BLaER1 (cell line): Measurements from ENCODE around the gene KRT81.

ENCODE experiments used
- H3K27ac ChIP-seq: shearing (Covaris generic); formaldehyde crosslinking; 2 replicates; pipeline ENCODE4 v1.8.1; 2022
- H3K27me3 ChIP-seq: shearing (Covaris generic); formaldehyde crosslinking; 2 replicates; pipeline ENCODE4 v1.8.1; 2022
- H3K36me3 ChIP-seq: shearing (Covaris generic); formaldehyde crosslinking; 2 replicates; pipeline ENCODE4 v1.8.1; 2022
- H3K4me1 ChIP-seq: shearing (Covaris generic); formaldehyde crosslinking; 2 replicates; pipeline ENCODE4 v1.8.1; 2022
- H3K4me2 ChIP-seq: shearing (Covaris generic); formaldehyde crosslinking; 2 replicates; pipeline ENCODE4 v1.8.1; 2022
- H3K4me3 ChIP-seq: shearing (Covaris generic); formaldehyde crosslinking; 2 replicates; pipeline ENCODE4 v1.8.1; 2022
- H3K9ac ChIP-seq: shearing (Covaris generic); formaldehyde crosslinking; 2 replicates; pipeline ENCODE4 v1.8.1; 2022
- H3K9me3 ChIP-seq: shearing (Covaris generic); formaldehyde crosslinking; 2 replicates; pipeline ENCODE4 v1.8.1; 2022
- H4K20me1 ChIP-seq: shearing (Covaris generic); formaldehyde crosslinking; 2 replicates; pipeline ENCODE4 v1.8.1; 2022
- Cebpa-rat ChIP-seq: shearing (Covaris generic); IDR thresholded peaks from 2 replicates; pipeline ENCODE4 v1.8.1; 2022

KRT81 gene

DNA sequence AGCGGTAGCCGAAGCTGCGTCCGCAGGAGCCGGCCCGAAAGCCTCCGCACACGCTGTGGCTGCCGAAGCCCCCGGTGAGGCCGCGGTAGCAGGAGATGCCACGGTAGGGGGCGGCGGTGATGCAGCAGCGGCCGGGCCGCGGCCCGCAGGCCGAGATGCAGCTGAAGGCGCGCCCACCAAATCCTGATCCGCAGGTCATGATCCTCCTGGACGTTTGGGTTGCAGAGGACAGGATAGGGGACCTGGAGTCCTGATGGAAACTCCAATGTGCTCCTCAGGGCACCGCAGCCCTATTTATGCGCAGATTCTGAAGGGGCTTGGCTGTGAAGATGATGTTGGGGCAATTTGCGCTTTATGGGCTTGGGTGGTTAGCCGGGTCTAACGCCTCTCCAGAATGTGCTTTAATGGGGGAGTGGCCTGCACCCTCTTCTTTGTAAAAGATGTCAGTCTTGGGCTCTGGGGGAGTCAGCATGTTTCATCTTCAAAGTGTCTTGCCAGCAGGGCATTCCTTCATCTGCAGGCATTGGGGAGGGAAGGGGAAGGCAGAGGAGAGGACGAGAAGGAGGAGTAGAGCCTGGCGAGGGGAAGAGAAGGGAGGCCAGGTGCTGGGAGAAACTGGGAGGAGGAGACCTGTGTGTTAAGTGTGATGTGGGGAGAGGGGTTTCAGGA is at the start of gene KRT81:
Gene KRT81, minus strand, starts transcription at position 268 of the 669 bp plus-strand sequence. Its CDS starts 69 bp downstream, at position 199.
- peaks cover 10% of the 10 kb centered on the region for H3K4me1 ChIP-seq
- H3K9me3 ChIP-seq, result no peaks in the 10 kb centered on the region
- no peak for TF ChIP-seq Cebpa-rat
- H3K36me3 ChIP-seq, result no peaks in the 10 kb centered on the region
- H3K27ac ChIP-seq, result no peak within 1 kb of the TSS
- no peak within 1 kb of the TSS for H3K4me2 ChIP-seq
- H4K20me1 ChIP-seq, result no peaks in the 10 kb centered on the region
- no peaks in the 10 kb centered on the region for H3K27me3 ChIP-seq
- no peak within 1 kb of the TSS for H3K4me3 ChIP-seq
- H3K9ac ChIP-seq, result no peak within 1 kb of the TSS

DNA sequence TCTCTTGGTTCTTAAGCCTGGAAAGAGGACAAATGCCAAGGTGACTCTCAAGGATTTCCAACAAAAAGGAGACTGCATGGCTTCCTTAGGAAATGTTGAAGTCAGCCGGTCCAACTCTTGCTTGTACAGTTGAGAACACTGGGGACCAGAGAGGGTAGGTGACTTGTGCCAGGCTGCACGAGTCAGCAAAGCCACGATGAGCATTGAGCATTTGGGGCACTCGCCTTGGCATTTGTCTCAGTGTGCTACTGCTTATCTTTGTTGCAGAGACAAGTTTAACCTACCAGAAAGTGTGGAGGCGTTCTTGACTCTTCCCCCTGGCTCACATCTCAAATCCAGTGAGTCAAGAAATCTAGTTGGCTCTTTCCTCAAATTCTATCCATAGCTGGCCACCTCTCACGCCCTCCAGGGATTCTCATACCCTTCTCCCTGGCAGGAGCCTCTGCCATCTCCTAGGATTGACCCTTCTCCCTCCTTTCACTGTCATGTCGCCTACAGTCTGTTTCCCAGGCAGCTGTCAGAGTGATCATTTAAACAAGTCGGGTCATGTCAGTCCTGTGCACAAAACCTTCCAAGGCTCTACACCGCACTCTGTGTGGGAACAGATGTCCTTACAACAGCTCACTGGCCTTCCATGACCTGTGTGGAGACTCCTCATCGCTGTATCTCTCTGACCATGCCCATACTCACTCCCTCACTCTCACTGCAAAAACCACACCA is 47.1 kb upstream of the KRT81 start:
- TF ChIP-seq Cebpa-rat, result no peak
- no peaks in the 10 kb centered on the region for H3K4me1 ChIP-seq
- no peak overlapping the region for H3K9ac ChIP-seq
- H3K27me3 ChIP-seq, result no peaks in the 10 kb centered on the region
- H3K9me3 ChIP-seq, result peaks cover 17% of the 10 kb centered on the region
- no peaks in the 10 kb centered on the region for H3K36me3 ChIP-seq
- no peak overlapping the region for H3K27ac ChIP-seq
- H3K4me2 ChIP-seq, result no peak overlapping the region
- H3K4me3 ChIP-seq, result no peak overlapping the region
- H4K20me1 ChIP-seq, result no peaks in the 10 kb centered on the region

DNA sequence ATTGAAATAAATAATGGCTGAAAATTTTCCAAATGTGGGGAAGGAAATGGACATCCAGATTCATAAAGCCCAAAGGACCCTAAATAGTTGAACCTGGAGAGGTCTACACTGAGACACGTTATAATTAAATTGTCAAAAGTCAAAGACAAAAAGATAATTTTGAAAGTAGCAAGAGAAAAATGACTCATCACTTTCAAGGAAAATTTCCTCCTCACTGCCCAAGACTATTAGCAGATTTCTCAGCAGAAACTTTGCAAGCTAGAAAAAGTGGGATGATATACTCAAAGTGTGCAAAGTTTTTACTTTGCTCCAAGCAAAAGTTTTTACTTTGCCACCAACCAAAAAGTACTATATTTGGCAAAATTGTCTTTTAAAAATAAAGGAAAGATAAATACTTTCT is 45.7 kb upstream of the KRT81 start:
- Histone ChIP-seq H4K20me1 (no peaks in the 10 kb centered on the region), H3K9me3 (peaks cover 16% of the 10 kb centered on the region), H3K4me1 (no peaks in the 10 kb centered on the region), H3K9ac (no peak overlapping the region), H3K4me3 (no peak overlapping the region), H3K36me3 (no peaks in the 10 kb centered on the region), H3K27ac (no peak overlapping the region), H3K27me3 (no peaks in the 10 kb centered on the region), H3K4me2 (no peak overlapping the region)
- TF ChIP-seq Cebpa-rat, result no peak

DNA sequence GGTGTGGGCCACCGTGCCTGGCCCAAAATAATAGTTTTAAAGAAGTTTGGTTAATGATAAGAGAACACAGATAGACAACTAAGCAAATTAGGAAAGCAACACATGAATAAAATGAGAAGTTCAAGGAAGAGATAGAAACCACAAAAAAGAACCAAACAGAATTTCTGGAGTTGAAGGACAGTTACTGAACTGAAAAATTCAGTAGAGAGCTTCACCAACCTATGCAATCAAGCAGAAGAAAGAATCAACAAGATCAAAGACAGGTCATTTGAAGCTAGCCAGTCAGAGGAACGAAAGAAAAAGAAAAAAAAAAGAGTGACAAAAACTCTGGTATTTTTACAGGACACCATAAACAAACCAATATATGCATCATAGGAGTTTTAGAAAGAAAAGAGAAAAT is 45.3 kb upstream of the KRT81 start:
- H4K20me1 ChIP-seq, result no peaks in the 10 kb centered on the region
- no peak overlapping the region for H3K27ac ChIP-seq
- H3K4me3 ChIP-seq, result no peak overlapping the region
- no peaks in the 10 kb centered on the region for H3K27me3 ChIP-seq
- no peak overlapping the region for H3K4me2 ChIP-seq
- H3K36me3 ChIP-seq, result no peaks in the 10 kb centered on the region
- peaks cover 16% of the 10 kb centered on the region for H3K9me3 ChIP-seq
- TF ChIP-seq Cebpa-rat, result no peak
- no peaks in the 10 kb centered on the region for H3K4me1 ChIP-seq
- H3K9ac ChIP-seq, result no peak overlapping the region

DNA sequence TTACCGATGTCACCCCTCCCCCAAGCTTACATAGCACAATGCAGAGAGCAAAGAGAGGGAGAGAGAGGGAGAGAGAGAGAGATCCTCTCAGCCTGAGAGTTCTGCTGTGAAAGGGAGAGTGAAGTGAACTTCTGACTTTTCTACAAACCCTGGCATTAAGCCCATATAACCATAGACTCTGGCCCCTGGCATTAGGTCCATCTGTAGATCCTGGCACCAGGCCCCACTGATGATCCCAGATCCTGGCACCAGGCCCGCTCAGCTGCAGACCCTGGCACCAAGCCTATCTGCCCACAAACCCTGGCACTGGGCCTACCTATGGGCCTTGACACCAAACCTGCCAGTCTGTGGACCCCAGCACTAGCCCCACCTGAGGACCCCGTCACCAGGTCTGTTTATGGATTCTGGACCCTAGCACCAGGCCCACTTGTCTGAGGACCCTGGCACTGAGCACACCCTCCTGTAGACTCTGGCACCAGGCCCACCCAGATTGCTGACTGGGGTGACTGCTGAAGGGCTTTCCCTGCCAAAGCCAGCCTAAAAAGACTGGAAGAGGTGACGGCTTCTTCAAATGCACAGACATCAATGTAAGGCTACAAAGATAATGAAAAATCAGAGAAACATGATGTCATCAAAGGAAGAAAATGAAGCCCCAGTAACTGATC is 44.4 kb upstream of the KRT81 start:
- no peaks in the 10 kb centered on the region for H3K4me1 ChIP-seq
- no peak overlapping the region for H3K4me3 ChIP-seq
- H3K4me2 ChIP-seq, result no peak overlapping the region
- no peak overlapping the region for H3K27ac ChIP-seq
- peaks cover 16% of the 10 kb centered on the region for H3K9me3 ChIP-seq
- H4K20me1 ChIP-seq, result no peaks in the 10 kb centered on the region
- H3K9ac ChIP-seq, result no peak overlapping the region
- H3K36me3 ChIP-seq, result no peaks in the 10 kb centered on the region
- TF ChIP-seq Cebpa-rat, result no peak
- no peaks in the 10 kb centered on the region for H3K27me3 ChIP-seq

DNA sequence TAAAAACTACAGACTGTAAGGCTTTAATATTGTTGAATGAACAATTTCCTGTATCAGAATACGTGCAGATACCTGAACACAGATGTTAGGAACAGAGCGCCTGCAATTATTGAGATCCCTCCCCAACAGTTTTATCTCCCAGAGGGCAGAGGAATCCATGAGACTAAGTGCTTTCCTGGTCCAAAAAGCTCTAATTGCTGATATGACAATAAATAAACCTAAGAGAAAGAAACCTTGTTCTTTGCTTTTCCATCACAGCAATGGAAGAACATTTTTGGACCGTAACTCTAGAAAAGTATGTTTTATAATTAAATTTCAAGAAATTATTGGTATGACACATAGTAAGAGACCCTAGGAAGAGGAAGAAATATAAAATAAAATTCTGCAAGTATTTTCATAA is 42.9 kb upstream of the KRT81 start:
- H4K20me1 ChIP-seq, result no peaks in the 10 kb centered on the region
- H3K36me3 ChIP-seq, result no peaks in the 10 kb centered on the region
- TF ChIP-seq Cebpa-rat, result no peak
- peaks cover 16% of the 10 kb centered on the region for H3K9me3 ChIP-seq
- no peak overlapping the region for H3K4me2 ChIP-seq
- H3K4me3 ChIP-seq, result no peak overlapping the region
- no peak overlapping the region for H3K27ac ChIP-seq
- H3K9ac ChIP-seq, result no peak overlapping the region
- H3K27me3 ChIP-seq, result no peaks in the 10 kb centered on the region
- H3K4me1 ChIP-seq, result no peaks in the 10 kb centered on the region

DNA sequence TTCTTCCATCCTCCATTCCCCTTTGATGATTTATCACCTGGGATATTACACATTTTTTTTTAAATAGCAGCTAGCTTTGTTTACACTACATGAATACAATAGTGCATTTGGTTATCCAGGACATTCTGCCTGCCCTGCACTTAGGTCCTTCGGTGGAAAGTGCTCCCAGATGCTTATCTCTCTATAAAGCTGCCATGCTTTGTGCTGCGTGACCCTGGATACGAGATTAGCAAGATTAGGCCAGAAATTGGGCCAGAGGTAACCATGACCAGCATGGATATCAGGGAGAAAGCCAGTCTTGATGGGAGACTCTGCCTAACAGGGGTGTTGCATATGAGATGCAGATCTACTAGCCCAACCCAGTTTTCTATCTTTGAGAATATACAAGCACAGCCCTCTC is 42.0 kb upstream of the KRT81 start:
- Histone ChIP-seq H3K4me3 (no peak overlapping the region), H3K4me1 (no peaks in the 10 kb centered on the region), H4K20me1 (no peaks in the 10 kb centered on the region), H3K4me2 (no peak overlapping the region), H3K27me3 (no peaks in the 10 kb centered on the region), H3K36me3 (no peaks in the 10 kb centered on the region), H3K9me3 (peaks cover 16% of the 10 kb centered on the region), H3K9ac (no peak overlapping the region), H3K27ac (no peak overlapping the region)
- TF ChIP-seq Cebpa-rat, result no peak

DNA sequence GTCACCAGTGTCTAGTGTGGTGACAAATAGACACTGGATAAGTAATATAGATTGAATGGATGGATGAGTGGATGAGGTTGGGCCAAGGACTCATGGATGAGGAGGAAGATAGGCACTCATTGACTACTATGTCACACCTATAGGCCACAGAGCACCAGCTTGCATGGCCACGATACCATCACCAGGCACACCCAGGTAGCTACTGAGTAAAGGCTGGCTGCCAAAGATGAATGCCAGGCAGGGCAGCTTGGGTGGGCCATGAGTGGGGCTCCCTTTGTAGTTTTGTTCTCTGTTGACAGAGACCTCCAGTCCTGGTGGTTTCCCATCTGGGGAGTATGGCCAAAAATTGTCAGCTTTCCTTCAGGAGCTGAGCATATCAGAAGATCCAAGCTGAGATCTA is 41.0 kb upstream of the KRT81 start:
- Histone ChIP-seq H3K9ac (no peak overlapping the region), H3K27me3 (no peaks in the 10 kb centered on the region), H3K4me2 (no peak overlapping the region), H3K4me1 (no peaks in the 10 kb centered on the region), H3K4me3 (no peak overlapping the region), H3K9me3 (peaks cover 16% of the 10 kb centered on the region), H4K20me1 (no peaks in the 10 kb centered on the region), H3K27ac (no peak overlapping the region), H3K36me3 (no peaks in the 10 kb centered on the region)
- TF ChIP-seq Cebpa-rat, result no peak

DNA sequence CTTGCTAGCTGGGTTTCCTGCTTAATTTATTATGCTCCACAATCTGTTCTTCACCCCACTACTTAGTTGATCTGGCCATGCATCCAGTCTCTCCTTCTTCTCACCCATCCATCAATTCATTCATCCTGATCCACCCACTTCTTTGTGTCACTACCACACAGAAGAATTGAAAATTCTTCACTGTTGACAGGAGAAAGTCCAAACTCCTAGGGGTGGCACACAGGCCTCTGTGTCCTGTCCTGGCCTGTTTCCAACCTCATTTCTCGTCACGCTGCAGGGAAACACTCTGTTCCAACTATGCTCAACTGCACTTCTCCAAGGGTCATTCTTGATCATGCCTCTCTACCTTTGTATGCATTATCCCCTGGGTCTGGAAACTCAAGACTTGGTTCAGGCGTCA is 40.5 kb upstream of the KRT81 start:
- TF ChIP-seq Cebpa-rat, result no peak
- Histone ChIP-seq H3K4me2 (no peak overlapping the region), H4K20me1 (no peaks in the 10 kb centered on the region), H3K27ac (no peak overlapping the region), H3K9me3 (peaks cover 11% of the 10 kb centered on the region), H3K9ac (no peak overlapping the region), H3K4me1 (no peaks in the 10 kb centered on the region), H3K27me3 (no peaks in the 10 kb centered on the region), H3K36me3 (no peaks in the 10 kb centered on the region), H3K4me3 (no peak overlapping the region)

DNA sequence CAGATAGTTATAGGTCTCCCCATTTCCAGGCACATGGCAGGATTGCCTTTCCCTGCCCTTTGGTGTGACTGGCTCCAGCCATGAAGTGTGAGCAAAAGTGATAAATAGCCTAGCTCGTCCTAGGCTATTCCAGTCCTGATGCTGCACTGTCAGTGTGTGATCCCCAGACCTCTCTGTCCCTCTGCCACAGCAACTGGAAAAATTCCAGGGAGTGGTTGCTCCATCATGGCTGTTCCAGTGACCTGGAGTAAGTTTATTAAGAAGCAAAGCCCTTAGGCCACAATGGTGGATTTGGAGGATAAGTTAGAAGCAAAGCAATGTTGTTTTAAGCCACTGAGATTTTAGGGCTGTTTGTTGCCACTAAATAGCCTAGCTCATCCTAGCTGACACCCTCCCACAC is 39.7 kb upstream of the KRT81 start:
- Histone ChIP-seq H3K36me3 (no peaks in the 10 kb centered on the region), H3K27ac (no peak overlapping the region), H3K9ac (no peak overlapping the region), H3K9me3 (peaks cover 7% of the 10 kb centered on the region), H3K4me1 (no peaks in the 10 kb centered on the region), H3K27me3 (no peaks in the 10 kb centered on the region), H3K4me3 (no peak overlapping the region), H4K20me1 (no peaks in the 10 kb centered on the region), H3K4me2 (no peak overlapping the region)
- TF ChIP-seq Cebpa-rat, result no peak
